NCI-H128 (cell line): ENCODE measurements around the gene HCRTR1.
A peak's percentile ranks its signal among the peaks of the same experiment; 100 is the strongest.

Source experiments
- DNase-seq: peaks from one replicate; lab custom pipeline; 2025; ENCODE audit not compliant: unreplicated experiment; lab: John Stamatoyannopoulos, UW

HCRTR1 gene

GRCh38 chr1:31648641-31649357 lies 31.3 kb downstream of the HCRTR1 start:
- DNase-seq, result no peak

GRCh38 chr1:31650161-31651088 lies 32.9 kb downstream of the HCRTR1 start:
- no peak for DNase-seq

GRCh38 chr1:31651089-31651420 lies 33.6 kb downstream of the HCRTR1 start:
- no peak for DNase-seq

- no peak for DNase-seq
Measured at GRCh38 chr1:31651766-31652165, 34.3 kb downstream of the HCRTR1 start.

GRCh38 chr1:31652891-31653499 lies 35.5 kb downstream of the HCRTR1 start:
- DNase-seq, result no peak

GRCh38 chr1:31653717-31654473 lies 36.4 kb downstream of the HCRTR1 start:
- DNase-seq, result no peak

GRCh38 chr1:31654474-31654776 lies 36.9 kb downstream of the HCRTR1 start:
- DNase-seq, result no peak

GRCh38 chr1:31655104-31655503 lies 37.6 kb downstream of the HCRTR1 start:
- no peak for DNase-seq

- no peak for DNase-seq
Measured at GRCh38 chr1:31655756-31656155, 38.3 kb downstream of the HCRTR1 start.

- no peak for DNase-seq
Measured at GRCh38 chr1:31657020-31657804, 39.7 kb downstream of the HCRTR1 start.

GRCh38 chr1:31657972-31658510 lies 40.6 kb downstream of the HCRTR1 start:
- no peak for DNase-seq

GRCh38 chr1:31658721-31659120 lies 41.2 kb downstream of the HCRTR1 start:
- DNase-seq, result no peak

- no peak for DNase-seq
Measured at GRCh38 chr1:31659889-31660288, 42.4 kb downstream of the HCRTR1 start.

- no peak for DNase-seq
Measured at GRCh38 chr1:31660871-31661455, 43.5 kb downstream of the HCRTR1 start.

- no peak for DNase-seq
Measured at GRCh38 chr1:31661856-31662255, 44.4 kb downstream of the HCRTR1 start.

GRCh38 chr1:31662463-31662862 lies 45.0 kb downstream of the HCRTR1 start:
- no peak for DNase-seq

GRCh38 chr1:31663622-31664452 lies 46.3 kb downstream of the HCRTR1 start:
- peak; percentile 29 for DNase-seq

- DNase-seq, result no peak
Measured at GRCh38 chr1:31664528-31664927, 47.0 kb downstream of the HCRTR1 start.

- DNase-seq, result no peak
Measured at GRCh38 chr1:31665234-31665878, 47.9 kb downstream of the HCRTR1 start.
